H9 (cell line): ENCODE measurements around the gene ALDH1B1. TPM values are rescaled to one million over a fixed set of nuclear protein-coding genes. Genes with fewer than 3 reads are reported as not detected.
"Not testable (repeated sequence)": the region's sequence is repeated elsewhere in the genome, so short reads cannot be mapped to it uniquely, and the experiment has no call there.

Experiments
- DNase-seq: peaks from one replicate; pipeline ENCODE4 v3.0.0-alpha.2; 2017
- H2AFZ ChIP-seq: one replicate; pipeline ENCODE4 v1.6.1; 2013; ENCODE audit warnings: mild to moderate bottlenecking, low read length, control low read depth, moderate library complexity
- H2AK5ac ChIP-seq: 2 replicates; pipeline ENCODE4 v1.6.1; 2013; ENCODE audit warnings: low read length, control low read depth, mixed read lengths; ENCODE audit not compliant: insufficient read length
- H2BK120ac ChIP-seq: one replicate; pipeline ENCODE4 v1.6.1; 2013; ENCODE audit warnings: low read depth, mild to moderate bottlenecking, low read length, control low read depth, inconsistent platforms; ENCODE audit not compliant: poor library complexity, severe bottlenecking
- H2BK12ac ChIP-seq: 2 replicates; pipeline ENCODE4 v1.6.1; 2013; ENCODE audit warnings: low read length, control low read depth, mixed read lengths, low read depth; ENCODE audit not compliant: insufficient read length
- H2BK15ac ChIP-seq: 2 replicates; pipeline ENCODE4 v1.6.1; 2013; ENCODE audit warnings: low read depth, low read length, control low read depth
- H2BK20ac ChIP-seq: one replicate; pipeline ENCODE4 v1.6.1; 2013; ENCODE audit warnings: low read depth, mild to moderate bottlenecking, low read length, control low read depth, inconsistent platforms; ENCODE audit not compliant: poor library complexity, severe bottlenecking
- H2BK5ac ChIP-seq: 2 replicates; pipeline ENCODE4 v1.6.1; 2013; ENCODE audit warnings: low read length, control low read depth, mixed read lengths; ENCODE audit not compliant: insufficient read length
- H3K14ac ChIP-seq: 2 replicates; pipeline ENCODE4 v1.6.1; 2013; ENCODE audit warnings: low read length, control low read depth; ENCODE audit not compliant: insufficient read depth
- H3K18ac ChIP-seq: 2 replicates; pipeline ENCODE4 v1.6.1; 2013; ENCODE audit warnings: low read depth, mild to moderate bottlenecking, mixed read lengths, low read length, control low read depth; ENCODE audit not compliant: insufficient read length
- H3K23ac ChIP-seq: 2 replicates; pipeline ENCODE4 v1.6.1; 2013; ENCODE audit warnings: low read length, control low read depth, mixed read lengths, low read depth; ENCODE audit not compliant: insufficient read length
- H3K23me2 ChIP-seq: 2 replicates; pipeline ENCODE4 v1.6.1; 2013; ENCODE audit warnings: low read depth, mild to moderate bottlenecking, mixed read lengths, low read length, control low read depth; ENCODE audit not compliant: insufficient read length, poor library complexity, severe bottlenecking
- H3K27ac ChIP-seq: 2 replicates; pipeline ENCODE4 v1.5.1; 2013; ENCODE audit warnings: low read length, control low read depth, mixed read lengths, low read depth; ENCODE audit not compliant: insufficient read length
- H3K27me3 ChIP-seq: 2 replicates; pipeline ENCODE4 v1.6.1; 2013; ENCODE audit warnings: low read length, control low read depth, inconsistent platforms; ENCODE audit not compliant: insufficient read depth
- H3K4ac ChIP-seq: 2 replicates; pipeline ENCODE4 v1.6.1; 2013; ENCODE audit warnings: low read depth, mild to moderate bottlenecking, control low read depth, inconsistent platforms, low read length, moderate library complexity
- H3K4me1 ChIP-seq: 2 replicates; pipeline ENCODE4 v1.6.1; 2013; ENCODE audit warnings: low read length, control low read depth, inconsistent platforms; ENCODE audit not compliant: insufficient read depth
- H3K4me2 ChIP-seq: 2 replicates; pipeline ENCODE4 v1.6.1; 2013; ENCODE audit warnings: low read length, control low read depth, mixed read lengths; ENCODE audit not compliant: insufficient read length, insufficient read depth
- H3K56ac ChIP-seq: 2 replicates; pipeline ENCODE4 v1.6.1; 2013; ENCODE audit warnings: low read depth, mild to moderate bottlenecking, mixed read lengths, low read length, control low read depth; ENCODE audit not compliant: insufficient read length
- H3K79me1 ChIP-seq: 2 replicates; pipeline ENCODE4 v1.6.1; 2013; ENCODE audit warnings: low read depth, mild to moderate bottlenecking, moderate library complexity, low read length, control low read depth, inconsistent platforms; ENCODE audit not compliant: insufficient read depth, poor library complexity, severe bottlenecking
- H3K79me2 ChIP-seq: 2 replicates; pipeline ENCODE4 v1.6.1; 2013; ENCODE audit warnings: low read length, control low read depth, inconsistent platforms; ENCODE audit not compliant: insufficient read depth
- H3K9ac ChIP-seq: 2 replicates; pipeline ENCODE4 v1.6.1; 2013; ENCODE audit warnings: low read length, control low read depth, mixed read lengths; ENCODE audit not compliant: insufficient read length; ENCODE audit errors: extremely low read depth
- H3K9me3 ChIP-seq: one replicate; pipeline ENCODE4 v1.6.1; 2013; ENCODE audit warnings: low read depth, low read length, inconsistent platforms; ENCODE audit not compliant: control insufficient read depth
- H3T11ph ChIP-seq: one replicate; pipeline ENCODE4 v1.6.1; 2013; ENCODE audit warnings: mild to moderate bottlenecking, low read length, control low read depth, inconsistent platforms
- H4K20me1 ChIP-seq: one replicate; pipeline ENCODE4 v1.6.1; 2013; ENCODE audit not compliant: control insufficient read depth, insufficient read length, insufficient read depth
- H4K5ac ChIP-seq: 2 replicates; pipeline ENCODE4 v1.6.1; 2013; ENCODE audit warnings: low read depth, mild to moderate bottlenecking, mixed read lengths, low read length, control low read depth; ENCODE audit not compliant: insufficient read length
- H4K8ac ChIP-seq: replicated peaks from 2 replicates; pipeline ENCODE4 v1.6.1; 2013; ENCODE audit warnings: low read length, control low read depth, mixed read lengths, low read depth; ENCODE audit not compliant: insufficient read length
- H4K91ac ChIP-seq: 2 replicates; pipeline ENCODE4 v1.6.1; 2013; ENCODE audit warnings: low read depth, mild to moderate bottlenecking, moderate library complexity, mixed read lengths, low read length, control low read depth; ENCODE audit not compliant: insufficient read length
- H3K27ac Mint-ChIP-seq, 3 experiments: 2 replicates in 2 of 3; 3 replicates in 1 of 3; pipeline ENCODE4 v1.8.0; 2020 to 2021; ENCODE audit warnings: mixed read lengths in 3 of 3, mild to moderate bottlenecking in 1 of 3, moderate library complexity in 1 of 3
- H3K27me3 Mint-ChIP-seq: 2 replicates; pipeline ENCODE4 v1.8.0; 2021; ENCODE audit warnings: low read depth, mild to moderate bottlenecking, moderate library complexity, mixed read lengths
- H3K36me3 Mint-ChIP-seq, 3 experiments: 2 replicates in 2 of 3; 3 replicates in 1 of 3; pipeline ENCODE4 v1.8.0; 2020 to 2021; ENCODE audit warnings: low read depth in 3 of 3, mixed read lengths in 3 of 3; ENCODE audit not compliant: insufficient read depth in 1 of 3
- H3K4me1 Mint-ChIP-seq, 2 experiments: 2 replicates each; pipeline ENCODE4 v1.8.0; 2020; ENCODE audit warnings: mixed read lengths in 2 of 2
- H3K4me3 Mint-ChIP-seq, 2 experiments: 2 replicates in 1 of 2; 3 replicates in 1 of 2; pipeline ENCODE4 v1.8.0; 2020 to 2021; ENCODE audit warnings: mild to moderate bottlenecking in 2 of 2, mixed read lengths in 2 of 2, moderate library complexity in 1 of 2
- H3K9me3 Mint-ChIP-seq, 2 experiments: 2 replicates in 1 of 2; 3 replicates in 1 of 2; pipeline ENCODE4 v1.8.0; 2020; ENCODE audit warnings: mild to moderate bottlenecking in 2 of 2, mixed read lengths in 2 of 2, moderate library complexity in 1 of 2
- WGBS: extraction: QIAGEN DNeasy Blood & Tissue Kit; methylation state at CpG from one replicate; pipeline ENCODE4 v1.1.7; 2013; ENCODE audit warnings: missing lambda C conversion rate, low lambda C conversion rate, mixed read lengths; ENCODE audit not compliant: insufficient read length; ENCODE audit errors: extremely low coverage; 5-methylcytosine and 5-hydroxymethylcytosine counted together
- total RNA-seq: library from RNA; stranded (reverse); gene quantifications from 2 replicates; pipeline ENCODE4 v1.2.1, GENCODE V29; 2021
- TF ChIP-seq, protein P1 (sequence below): fragments of 200-600 bp; sonication (generic); conservative IDR thresholded peaks from 3 replicates; pipeline ENCODE4 v1.8.0; 2021; ENCODE audit warnings: antibody characterized with exemption, mild to moderate bottlenecking

Gene ALDH1B1
- total RNA-seq, 1 experiment from 2014 or later: 49.6 TPM

DNA sequence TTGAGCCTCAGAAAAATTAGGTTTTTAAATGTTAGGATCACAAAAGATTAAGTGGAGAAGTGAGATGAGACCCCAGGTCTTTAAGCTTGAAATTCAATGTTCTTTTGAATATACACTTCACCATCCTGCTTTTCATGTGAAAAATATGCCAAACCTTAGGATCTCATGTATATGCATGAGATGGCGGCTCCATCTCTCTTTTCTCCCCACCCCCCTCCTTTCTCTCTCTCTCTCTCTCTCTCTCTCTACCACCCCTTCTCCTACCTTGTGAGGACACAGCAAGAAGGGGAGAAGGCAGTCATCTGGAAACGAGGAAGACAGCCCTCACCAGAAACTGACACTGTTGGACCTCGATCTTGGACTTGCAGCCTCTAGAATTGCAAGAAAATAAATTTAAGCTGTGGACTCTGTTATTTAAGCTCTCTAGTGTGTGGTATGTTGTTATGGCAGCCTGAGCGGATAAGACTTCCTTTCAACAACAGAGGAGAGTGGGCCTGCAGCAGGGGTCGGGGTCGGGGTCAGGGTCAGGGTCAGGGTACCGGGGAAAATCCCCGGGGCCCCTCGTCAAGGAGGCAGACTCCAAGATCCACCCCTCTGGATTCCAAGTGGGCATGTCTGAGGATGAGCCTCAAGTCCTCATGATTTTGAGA lies 16.4 kb upstream of the ALDH1B1 start:
- H3K36me3 Mint-ChIP-seq: peaks cover 0 to 2% (median 0%) of the 10 kb centered on the region in 3 experiments; a peak in 1 of 7 replicates
- Histone ChIP-seq H2BK120ac (no peak overlapping the region), H4K91ac (no peak overlapping the region), H3K27ac (no peak overlapping the region), H3K4me1 (peaks cover 3% of the 10 kb centered on the region; the same call in 1 of the 2 replicates), H3K56ac (no peak overlapping the region), H4K8ac (no peak overlapping the region), H4K20me1 (no peaks in the 10 kb centered on the region), H2BK12ac (no peak overlapping the region), H3K18ac (no peak overlapping the region), H3K4me2 (no peak overlapping the region), H3K27me3 (0 out of 2 replicates have a peak, but pooled peaks cover 2% of the 10 kb centered on the region), H3T11ph (no peak overlapping the region), H3K79me1 (no peaks in the 10 kb centered on the region), H2BK15ac (no peak overlapping the region), H2BK5ac (no peak overlapping the region), H4K5ac (no peak overlapping the region), H3K9me3 (no peaks in the 10 kb centered on the region), H2BK20ac (no peak overlapping the region), H3K4ac (no peak overlapping the region), H3K79me2 (no peaks in the 10 kb centered on the region), H2AFZ (no peak overlapping the region), H3K23ac (no peak overlapping the region), H3K14ac (no peak overlapping the region), H3K23me2 (no peaks in the 10 kb centered on the region), H2AK5ac (no peak overlapping the region), H3K9ac (no peak overlapping the region)
- H3K27me3 Mint-ChIP-seq: peaks cover 53% of the 10 kb centered on the region
- peaks cover 24 to 31% of the 10 kb centered on the region in 2 experiments for H3K4me1 Mint-ChIP-seq
- peaks cover 7% of the 10 kb centered on the region in 2 experiments; a peak in 3 of 5 replicates for H3K9me3 Mint-ChIP-seq
- TF ChIP-seq, protein P1, sequence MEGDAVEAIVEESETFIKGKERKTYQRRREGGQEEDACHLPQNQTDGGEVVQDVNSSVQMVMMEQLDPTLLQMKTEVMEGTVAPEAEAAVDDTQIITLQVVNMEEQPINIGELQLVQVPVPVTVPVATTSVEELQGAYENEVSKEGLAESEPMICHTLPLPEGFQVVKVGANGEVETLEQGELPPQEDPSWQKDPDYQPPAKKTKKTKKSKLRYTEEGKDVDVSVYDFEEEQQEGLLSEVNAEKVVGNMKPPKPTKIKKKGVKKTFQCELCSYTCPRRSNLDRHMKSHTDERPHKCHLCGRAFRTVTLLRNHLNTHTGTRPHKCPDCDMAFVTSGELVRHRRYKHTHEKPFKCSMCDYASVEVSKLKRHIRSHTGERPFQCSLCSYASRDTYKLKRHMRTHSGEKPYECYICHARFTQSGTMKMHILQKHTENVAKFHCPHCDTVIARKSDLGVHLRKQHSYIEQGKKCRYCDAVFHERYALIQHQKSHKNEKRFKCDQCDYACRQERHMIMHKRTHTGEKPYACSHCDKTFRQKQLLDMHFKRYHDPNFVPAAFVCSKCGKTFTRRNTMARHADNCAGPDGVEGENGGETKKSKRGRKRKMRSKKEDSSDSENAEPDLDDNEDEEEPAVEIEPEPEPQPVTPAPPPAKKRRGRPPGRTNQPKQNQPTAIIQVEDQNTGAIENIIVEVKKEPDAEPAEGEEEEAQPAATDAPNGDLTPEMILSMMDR: no peak
- no peak overlapping the region for H3K4me3 Mint-ChIP-seq
- no peak overlapping the region for H3K27ac Mint-ChIP-seq
- WGBS: no CpG with 5 or more reads among the region's 9 CpGs
- no peak for DNase-seq

DNA sequence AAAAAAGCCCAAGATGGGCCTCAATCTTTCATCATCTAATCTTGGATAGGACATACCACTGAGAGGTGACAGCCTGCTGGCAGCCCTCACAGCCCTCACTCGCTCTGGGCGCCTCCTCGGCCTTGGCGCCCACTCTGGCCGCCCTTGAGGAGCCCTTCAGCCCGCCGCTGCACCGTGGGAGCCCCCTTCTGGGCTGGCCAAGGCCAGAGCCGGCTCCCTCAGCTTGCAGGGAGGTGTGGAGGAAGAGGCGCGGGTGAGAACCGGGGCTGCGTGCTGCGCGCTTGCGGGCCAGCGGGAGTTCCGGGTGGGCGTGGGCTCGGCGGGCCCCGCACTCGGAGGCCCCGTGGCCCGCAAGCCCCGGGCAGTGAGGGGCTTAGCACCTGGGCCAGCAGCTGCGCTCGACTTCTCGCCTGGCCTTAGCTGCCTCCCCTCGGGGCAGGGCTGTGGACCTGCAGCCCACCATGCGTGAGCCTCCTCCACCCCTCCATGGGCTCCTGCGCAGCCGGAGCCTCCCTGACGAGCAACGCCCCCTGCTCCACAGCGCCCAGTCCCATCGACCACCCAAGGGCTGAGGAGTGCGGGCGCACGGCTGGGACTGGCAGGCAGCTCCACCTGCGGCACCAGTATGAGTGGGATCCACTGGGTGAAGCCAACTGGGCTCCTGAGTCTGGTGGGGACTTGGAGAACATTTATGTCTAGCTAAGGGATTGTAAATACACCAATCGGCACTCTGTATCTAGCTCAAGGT lies 15.0 kb upstream of the ALDH1B1 start:
- not testable (repeated sequence) for H4K20me1 ChIP-seq, H2BK5ac ChIP-seq, H2BK12ac ChIP-seq, H2BK15ac ChIP-seq, H3K4me3 Mint-ChIP-seq, H3K9ac ChIP-seq, H3K79me2 ChIP-seq, H2AK5ac ChIP-seq, H3K23me2 ChIP-seq, H2BK120ac ChIP-seq, H2BK20ac ChIP-seq, H3K56ac ChIP-seq, H3K9me3 Mint-ChIP-seq, H3K23ac ChIP-seq, H3K9me3 ChIP-seq, H3K18ac ChIP-seq, H3K79me1 ChIP-seq, H4K8ac ChIP-seq, H3K4me2 ChIP-seq, H4K91ac ChIP-seq, H3K36me3 Mint-ChIP-seq, H2AFZ ChIP-seq, H3K27me3 ChIP-seq, DNase-seq, H3K27ac Mint-ChIP-seq, H4K5ac ChIP-seq, H3K4me1 ChIP-seq, H3T11ph ChIP-seq, H3K14ac ChIP-seq, H3K27ac ChIP-seq, H3K4ac ChIP-seq
- Mint-ChIP-seq H3K27me3 (peaks cover 51% of the 10 kb centered on the region), H3K4me1 (peaks cover 24 to 34% of the 10 kb centered on the region in 2 experiments)
- WGBS: no CpG with 5 or more reads among the region's 42 CpGs
